HCT116 (cell line): Measurements from ENCODE around the gene CYP26B1. TPM values are rescaled to one million over a fixed set of nuclear protein-coding genes. Genes with fewer than 3 reads are reported as not detected.

Experiments
- ATAC-seq: fragments of 200-7000 bp; cut with Tn5 transposase; 2 replicates; pipeline ENCODE4 v1.9.1; 2020; ENCODE audit warnings: mild to moderate bottlenecking, moderate library complexity
- BruUV-seq: library from RNA; stranded (reverse); fragments of 400-500 nt; replicated peaks from 2 replicates; lab custom pipeline; 2021; lab: Mats Ljungman, UMichigan
- CTCF ChIA-PET: fragments of 300-600 bp; sonication (Branson Sonifier 250); formaldehyde crosslinking; loops from one replicate; lab custom pipeline; 2021; ENCODE audit warnings: antibody characterized with exemption; lab: Charles Lee
- POLR2A ChIA-PET: fragments of 300-600, 350-600 bp; sonication (Branson Sonifier 250); formaldehyde crosslinking; loops from one replicate; lab custom pipeline; 2021; ENCODE audit warnings: antibody characterized with exemption; lab: Charles Lee
- RAD21 ChIA-PET, 2 experiments: fragments of 300-600 bp; sonication (Branson Sonifier 250); formaldehyde crosslinking; loops; one replicate each; lab custom pipeline; 2023; ENCODE audit warnings: low total read pairs in 2 of 2; ENCODE audit not compliant: uncharacterized antibody in 2 of 2, unreplicated experiment in 2 of 2, low non-redundant PET in 1 of 2; lab: Charles Lee
- DNase-seq: peaks from one replicate; pipeline ENCODE4 v3.0.0-alpha.2; 2010; ENCODE audit warnings: low read depth, low spot score
- H2AFZ ChIP-seq: fragments of 200-600 bp; shearing (Covaris generic), sonication (generic); 2 replicates; pipeline ENCODE4 v1.6.1; 2017; ENCODE audit warnings: low read depth, mixed run types, mixed read lengths, antibody characterized with exemption, low read length; ENCODE audit not compliant: poor library complexity, severe bottlenecking
- H3K27ac ChIP-seq: 2 replicates; pipeline ENCODE4 v1.5.1; 2012; ENCODE audit warnings: low read depth, low read length
- H3K27me3 ChIP-seq: fragments of 200-600 bp; sonication (generic); 2 replicates; pipeline ENCODE4 v1.6.1; 2016; ENCODE audit warnings: mixed run types, low read length, mixed read lengths; ENCODE audit not compliant: insufficient read depth
- H3K36me3 ChIP-seq, 2 experiments: fragments of 200-500 bp in 1 of 2; fragments of 200-600 bp in 1 of 2; sonication (Bioruptor generic) in 1 of 2; sonication (generic) in 1 of 2; 2 replicates each; pipeline versions ENCODE4 v1.5.1 to v1.6.1; 2014 to 2016; ENCODE audit warnings: low read length in 2 of 2, inconsistent platforms in 1 of 2, mixed read lengths in 1 of 2, mixed run types in 1 of 2; ENCODE audit not compliant: insufficient read depth in 2 of 2, control insufficient read depth in 1 of 2
- H3K4me1 ChIP-seq, 2 experiments: fragments of 200-600 bp in 1 of 2; sonication (generic) in 1 of 2; 2 replicates each; pipeline versions ENCODE4 v1.5.1 to v1.6.1; 2012 to 2017; ENCODE audit warnings: low read length in 2 of 2, inconsistent platforms in 1 of 2, mild to moderate bottlenecking in 1 of 2, mixed read lengths in 1 of 2, mixed run types in 1 of 2, moderate library complexity in 1 of 2; ENCODE audit not compliant: insufficient read depth in 2 of 2, control insufficient read depth in 1 of 2
- H3K4me2 ChIP-seq: fragments of 200-600 bp; sonication (generic); 2 replicates; pipeline ENCODE4 v1.6.1; 2017; ENCODE audit warnings: mixed run types, low read length, mixed read lengths
- H3K4me3 ChIP-seq, 2 experiments: fragments of 200-600 bp in 1 of 2; sonication (generic) in 1 of 2; replicated peaks in 1 of 2; 2 replicates each; pipeline ENCODE4 v1.5.1; 2011 to 2016; ENCODE audit warnings: low read length in 2 of 2, control low read depth in 1 of 2, low read depth in 1 of 2, mild to moderate bottlenecking in 1 of 2, mixed read lengths in 1 of 2, mixed run types in 1 of 2
- H3K79me2 ChIP-seq: fragments of 200-600 bp; sonication (generic); 2 replicates; pipeline ENCODE4 v1.6.1; 2017; ENCODE audit warnings: mild to moderate bottlenecking, mixed run types, low read length, moderate library complexity, mixed read lengths; ENCODE audit not compliant: insufficient read depth
- H3K9ac ChIP-seq: fragments of 200-600 bp; sonication (generic); 2 replicates; pipeline ENCODE4 v1.6.1; 2016; ENCODE audit warnings: low read length, mixed read lengths
- H3K9me2 ChIP-seq: fragments of 200-600 bp; sonication (generic), shearing (Covaris generic); 2 replicates; pipeline ENCODE4 v1.6.1; 2017; ENCODE audit warnings: mixed run types, mild to moderate bottlenecking, moderate library complexity; ENCODE audit not compliant: insufficient read depth
- H3K9me3 ChIP-seq, 2 experiments: fragments of 200-500 bp in 1 of 2; fragments of 200-600 bp in 1 of 2; sonication (Bioruptor generic) in 1 of 2; sonication (generic) in 1 of 2; 2 replicates each; pipeline ENCODE4 v1.6.1; 2014 to 2017; ENCODE audit warnings: low read length in 2 of 2, mixed read lengths in 2 of 2, inconsistent platforms in 1 of 2, low read depth in 1 of 2, mild to moderate bottlenecking in 1 of 2, mixed run types in 1 of 2, moderate library complexity in 1 of 2; ENCODE audit not compliant: control insufficient read depth in 1 of 2, insufficient read depth in 1 of 2
- H4K20me1 ChIP-seq: fragments of 200-600 bp; sonication (generic), shearing (Covaris generic); 2 replicates; pipeline ENCODE4 v1.6.1; 2017; ENCODE audit warnings: mixed run types, mild to moderate bottlenecking, moderate library complexity; ENCODE audit not compliant: insufficient read depth
- CEBPB ChIP-seq: IDR thresholded peaks from 2 replicates; pipeline ENCODE4 v1.6.1; 2012; ENCODE audit warnings: low read depth
- EGR1 ChIP-seq: IDR thresholded peaks from 2 replicates; pipeline ENCODE4 v1.6.1; 2012; ENCODE audit warnings: low read depth
- ELF1 ChIP-seq: IDR thresholded peaks from 2 replicates; pipeline ENCODE4 v1.6.1; 2012; ENCODE audit warnings: low read depth, borderline replicate concordance
- EZH2 ChIP-seq: fragments of 200-600 bp; sonication (generic); IDR thresholded peaks from 2 replicates; pipeline ENCODE4 v1.6.1; 2017; ENCODE audit warnings: antibody characterized with exemption, mixed run types
- POLR2AphosphoS5 ChIP-seq: IDR thresholded peaks from 2 replicates; pipeline ENCODE4 v1.6.1; 2011; ENCODE audit warnings: mild to moderate bottlenecking, low read depth, low read length, moderate library complexity
- RAD21 ChIP-seq: IDR thresholded peaks from 2 replicates; pipeline ENCODE4 v1.6.1; 2012; ENCODE audit warnings: low read depth, mild to moderate bottlenecking
- SIN3A ChIP-seq: IDR thresholded peaks from 2 replicates; pipeline ENCODE4 v1.6.1; 2012; ENCODE audit warnings: low read depth
- SP1 ChIP-seq: IDR thresholded peaks from 2 replicates; pipeline ENCODE4 v1.6.1; 2012; ENCODE audit warnings: low read depth
- YY1 ChIP-seq: IDR thresholded peaks from 2 replicates; pipeline ENCODE4 v1.6.1; 2011; ENCODE audit warnings: low read length, low read depth, moderate library complexity, mild to moderate bottlenecking; ENCODE audit not compliant: insufficient replicate concordance; ENCODE audit errors: extremely low read depth
- intact Hi-C: fragments of 100-400 bp; cut with micrococcal nuclease; formaldehyde crosslinking; loops from 2 replicates; pipeline ENCODE4 v1.10.0; 2022
- total RNA-seq: library from RNA; stranded (reverse); gene quantifications from one replicate; pipeline ENCODE4 v1.2.1, GENCODE V29; 2021; ENCODE audit not compliant: unreplicated experiment

CYP26B1 gene
- total RNA-seq, 1 experiment from 2014 or later: 21.1 TPM

DNA sequence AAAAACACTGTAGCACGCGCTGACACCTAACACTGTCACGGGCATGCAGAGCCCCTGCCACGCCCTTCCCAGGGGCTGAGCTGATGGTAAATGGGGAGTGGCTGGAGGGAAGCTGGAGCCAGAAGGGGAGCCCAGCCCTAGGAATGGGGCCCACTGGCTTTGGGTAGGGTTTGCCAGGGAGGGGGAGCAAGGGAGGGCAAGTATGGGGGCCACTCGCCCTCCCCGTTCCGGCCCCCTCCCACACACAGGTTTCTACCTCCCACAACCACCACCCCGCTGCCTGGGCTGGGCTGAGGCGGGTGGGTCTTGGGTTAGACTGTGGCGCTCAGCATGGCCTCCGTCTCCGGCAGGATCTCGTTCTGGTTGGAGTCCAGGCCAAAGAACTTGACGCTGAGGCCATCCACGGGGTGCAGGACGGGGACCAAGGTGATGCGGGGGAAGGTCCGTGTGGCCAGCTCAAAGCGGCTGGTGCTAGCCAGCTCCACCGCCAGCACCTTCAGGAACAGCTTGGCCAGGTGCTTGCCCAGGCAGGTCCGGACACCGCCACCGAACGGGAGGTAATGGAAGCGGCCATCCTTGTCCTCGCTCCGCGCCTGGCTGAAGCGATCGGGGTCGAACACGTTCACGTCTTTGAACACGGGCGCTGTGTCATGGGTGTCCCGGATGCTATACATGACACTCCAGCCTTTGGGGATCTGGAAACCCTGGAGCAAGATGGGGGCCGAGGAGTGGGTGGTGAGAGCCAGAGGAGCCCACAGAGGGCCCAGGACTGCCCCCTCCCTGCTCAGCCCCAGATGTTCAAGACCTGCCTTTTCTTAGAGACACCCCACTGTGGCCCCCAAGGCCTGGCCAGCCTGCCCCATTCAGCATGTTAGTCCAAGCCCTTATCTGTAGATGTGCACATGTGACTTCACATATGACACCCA is 15.5 kb downstream of the CYP26B1 start:
- no TSS peak for BruUV-seq
- no peaks in the 10 kb centered on the region; a peak in 1 of 4 replicates for H3K36me3 ChIP-seq
- no peaks in the 10 kb centered on the region for H4K20me1 ChIP-seq
- intact Hi-C loops: no loop called here
- ChIA-PET POLR2A (no interaction called here), RAD21 (no interaction called here), CTCF (no interaction called here)
- H3K9me2 ChIP-seq: no peaks in the 10 kb centered on the region
- DNase-seq (no peak), ATAC-seq (no peak)
- TF ChIP-seq EGR1 (no peak), ELF1 (no peak), CEBPB (no peak)
- no peaks in the 10 kb centered on the region for H3K4me1 ChIP-seq
- H3K27me3 ChIP-seq: no peaks in the 10 kb centered on the region
- no peaks in the 10 kb centered on the region for H3K79me2 ChIP-seq
- H3K4me2 ChIP-seq: no peak overlapping the region
- H3K4me3 ChIP-seq: no peak overlapping the region
- no peak overlapping the region for H3K27ac ChIP-seq
- no peak overlapping the region for H3K9ac ChIP-seq
- H2AFZ ChIP-seq: no peak overlapping the region
- H3K9me3 ChIP-seq: no peaks in the 10 kb centered on the region

DNA sequence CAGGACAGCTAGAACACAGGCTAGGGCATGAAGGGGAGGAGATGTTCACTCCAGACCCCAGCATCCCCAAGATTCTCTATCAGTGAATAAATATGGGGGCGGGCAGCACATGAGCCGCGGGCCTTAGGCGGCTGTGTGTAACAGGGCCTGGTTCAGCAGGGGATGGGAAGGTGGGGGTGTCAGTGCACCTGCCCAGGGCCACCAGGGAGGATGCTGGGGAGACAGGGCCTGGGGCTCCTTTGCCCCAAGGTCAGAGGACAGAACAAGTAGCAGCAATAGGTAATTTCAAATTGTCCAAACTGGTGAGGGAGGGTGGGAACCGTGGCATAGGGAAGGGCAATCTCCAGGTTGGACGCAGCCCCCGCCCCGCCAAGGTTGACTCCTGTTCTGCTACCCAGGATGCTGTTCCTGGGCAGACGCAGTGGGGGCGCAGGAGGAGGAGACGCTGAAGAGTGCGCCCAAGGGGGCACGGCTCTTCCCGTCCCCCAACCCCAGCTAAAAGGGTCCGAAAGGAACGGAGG is 16.2 kb downstream of the CYP26B1 start:
- no peak for TF ChIP-seq SP1
- no peak for TF ChIP-seq YY1
- TF ChIP-seq EZH2: no peak
- TF ChIP-seq CEBPB: no peak
- no peak for TF ChIP-seq POLR2AphosphoS5
- TF ChIP-seq RAD21: no peak
- TF ChIP-seq EGR1: no peak
- TF ChIP-seq SIN3A: no peak
- H3K79me2 ChIP-seq: no peaks in the 10 kb centered on the region
- intact Hi-C loops: no loop called here
- H3K9me2 ChIP-seq: no peaks in the 10 kb centered on the region
- no peaks in the 10 kb centered on the region; a peak in 1 of 4 replicates for H3K36me3 ChIP-seq
- no peaks in the 10 kb centered on the region for H3K4me1 ChIP-seq
- DNase-seq (no peak), ATAC-seq (no peak)
- ChIA-PET CTCF (no interaction called here), POLR2A (no interaction called here), RAD21 (no interaction called here)
- BruUV-seq: no TSS peak
- no peak overlapping the region for H3K9ac ChIP-seq
- H3K4me3 ChIP-seq: no peak overlapping the region
- no peaks in the 10 kb centered on the region for H3K27me3 ChIP-seq
- H2AFZ ChIP-seq: no peak overlapping the region
- H3K9me3 ChIP-seq: no peaks in the 10 kb centered on the region
- H3K4me2 ChIP-seq: no peak overlapping the region
- no peaks in the 10 kb centered on the region for H4K20me1 ChIP-seq
- H3K27ac ChIP-seq: no peak overlapping the region
